ENCODE data around the gene ANKS1A.
A peak's percentile ranks its signal among the peaks of the same experiment; 100 is the strongest.

The ANKS1A gene

GRCh38 chr6:35034411-35035191 lies 145.5 kb downstream of the ANKS1A start:
- no peak for DNase-seq
- intact Hi-C loops (cut with DNase I): no loop called here

GRCh38 chr6:35035481-35036030 lies 146.5 kb downstream of the ANKS1A start:
- intact Hi-C loops (cut with DNase I): no loop called here

GRCh38 chr6:35036059-35036827 lies 147.2 kb downstream of the ANKS1A start:
- intact Hi-C loops (cut with DNase I): no loop called here
- DNase-seq: no peak

More at GRCh38 chr6:35035481-35036030, 146.5 kb downstream of the ANKS1A start:
- no peak for DNase-seq

GRCh38 chr6:35036828-35037663 lies 148.0 kb downstream of the ANKS1A start:
- DNase-seq: no peak
- intact Hi-C loops (cut with DNase I): no loop called here

GRCh38 chr6:35037664-35038038 lies 148.6 kb downstream of the ANKS1A start:
- DNase-seq: no peak
- intact Hi-C loops (cut with DNase I): no loop called here

- intact Hi-C loops (cut with DNase I): no loop called here
- DNase-seq: no peak
These were observed 149.0 kb downstream of the ANKS1A start for GRCh38 chr6:35038076-35038475.

- intact Hi-C loops (cut with DNase I): no loop called here
These were observed 151.3 kb downstream of the ANKS1A start for GRCh38 chr6:35040398-35040797.

GRCh38 chr6:35041086-35041861 lies 152.2 kb downstream of the ANKS1A start:
- intact Hi-C loops (cut with DNase I): no loop called here
- peak in 1 of 10 donors; percentile 1 for DNase-seq

More at GRCh38 chr6:35040398-35040797, 151.3 kb downstream of the ANKS1A start:
- no peak for DNase-seq

GRCh38 chr6:35042031-35042815 lies 153.2 kb downstream of the ANKS1A start:
- intact Hi-C loops (cut with DNase I): no loop called here
- peak in 1 of 10 donors; percentile 2 for DNase-seq

GRCh38 chr6:35043381-35044130 lies 154.5 kb downstream of the ANKS1A start:
- peak in 1 of 10 donors; percentile 11 for DNase-seq
- intact Hi-C loops (cut with DNase I): no loop called here

GRCh38 chr6:35044145-35044745 lies 155.2 kb downstream of the ANKS1A start:
- intact Hi-C loops (cut with DNase I): no loop called here
- DNase-seq: peak in 2 of 10 donors; percentile 16 to 33

- DNase-seq: peak in 1 of 10 donors; percentile 15
- intact Hi-C loops (cut with DNase I): no loop called here
These were observed 155.8 kb downstream of the ANKS1A start for GRCh38 chr6:35044761-35045421.

- intact Hi-C loops (cut with DNase I): no loop called here
These were observed 157.0 kb downstream of the ANKS1A start for GRCh38 chr6:35046103-35046502.

GRCh38 chr6:35046862-35047261 lies 157.8 kb downstream of the ANKS1A start:
- intact Hi-C loops (cut with DNase I): no loop called here
- DNase-seq: no peak

More at GRCh38 chr6:35046103-35046502, 157.0 kb downstream of the ANKS1A start:
- DNase-seq: no peak

- intact Hi-C loops (cut with DNase I): loop anchor here (2.0 kb wide), 1 partner anchor 61 kb away; no protein-coding TSS in a partner anchor
- DNase-seq: no peak
These were observed 158.4 kb downstream of the ANKS1A start for GRCh38 chr6:35047265-35048011.

GRCh38 chr6:35048031-35048613 lies 159.1 kb downstream of the ANKS1A start:
- peak in 7 of 10 donors; percentile 40 to 92 (median 61) for DNase-seq
- intact Hi-C loops (cut with DNase I): loop anchor here (2.0 kb wide), 1 partner anchor 61 kb away; no protein-coding TSS in a partner anchor
